ENCODE data around the gene OAS2.

The OAS2 gene

GRCh38 chr12:113016796-113017195, 38.5 kb downstream of the OAS2 start:
- no peak for DNase-seq (ENCODE audit: low read depth in 1 of 2, low spot score in 1 of 2)

GRCh38 chr12:113019025-113019424, 40.7 kb downstream of the OAS2 start:
- no peak for DNase-seq (ENCODE audit: low read depth in 1 of 2, low spot score in 1 of 2)

- no peak for DNase-seq (ENCODE audit: low read depth in 1 of 2, low spot score in 1 of 2)
Measured at GRCh38 chr12:113021500-113021899, 43.2 kb downstream of the OAS2 start.

GRCh38 chr12:113022563-113023297, 44.4 kb downstream of the OAS2 start:
- no peak for DNase-seq (ENCODE audit: low read depth in 1 of 2, low spot score in 1 of 2)

- no peak for DNase-seq (ENCODE audit: low read depth in 1 of 2, low spot score in 1 of 2)
Measured at GRCh38 chr12:113027726-113028125, 49.4 kb downstream of the OAS2 start.

GRCh38 chr12:113030875-113031525, 52.7 kb downstream of the OAS2 start:
- DNase-seq (ENCODE audit: low read depth in 1 of 2, low spot score in 1 of 2), result no peak

- no peak for DNase-seq (ENCODE audit: low read depth in 1 of 2, low spot score in 1 of 2)
Measured at GRCh38 chr12:113039911-113040445, 61.7 kb downstream of the OAS2 start.

- DNase-seq (ENCODE audit: low read depth in 1 of 2, low spot score in 1 of 2), result no peak
Measured at GRCh38 chr12:113040722-113041171, 62.4 kb downstream of the OAS2 start.

GRCh38 chr12:113041560-113041959, 63.2 kb downstream of the OAS2 start:
- DNase-seq (ENCODE audit: low read depth in 1 of 2, low spot score in 1 of 2), result no peak

GRCh38 chr12:113043240-113043639, 64.9 kb downstream of the OAS2 start:
- no peak for DNase-seq (ENCODE audit: low read depth in 1 of 2, low spot score in 1 of 2)

GRCh38 chr12:113044516-113044915, 66.2 kb downstream of the OAS2 start:
- DNase-seq (ENCODE audit: low read depth in 1 of 2, low spot score in 1 of 2), result no peak

GRCh38 chr12:113048716-113049127, 70.4 kb downstream of the OAS2 start:
- peak; percentile 23 to 39 for DNase-seq (ENCODE audit: low read depth in 1 of 2, low spot score in 1 of 2)

GRCh38 chr12:113049976-113050742, 71.8 kb downstream of the OAS2 start:
- DNase-seq (ENCODE audit: low read depth in 1 of 2, low spot score in 1 of 2), result no peak

- no peak for DNase-seq (ENCODE audit: low read depth in 1 of 2, low spot score in 1 of 2)
Measured at GRCh38 chr12:113050795-113051194, 72.5 kb downstream of the OAS2 start.

GRCh38 chr12:113051759-113052158, 73.4 kb downstream of the OAS2 start:
- no peak for DNase-seq (ENCODE audit: low read depth in 1 of 2, low spot score in 1 of 2)

- DNase-seq (ENCODE audit: low read depth in 1 of 2, low spot score in 1 of 2), result no peak
Measured at GRCh38 chr12:113052326-113052725, 74.0 kb downstream of the OAS2 start.

GRCh38 chr12:113054948-113055486, 76.7 kb downstream of the OAS2 start:
- no peak for DNase-seq (ENCODE audit: low read depth in 1 of 2, low spot score in 1 of 2)

- no peak for DNase-seq (ENCODE audit: low read depth in 1 of 2, low spot score in 1 of 2)
Measured at GRCh38 chr12:113055594-113056380, 77.5 kb downstream of the OAS2 start.

- DNase-seq (ENCODE audit: low read depth in 1 of 2, low spot score in 1 of 2), result no peak
Measured at GRCh38 chr12:113056381-113056630, 78.0 kb downstream of the OAS2 start.

GRCh38 chr12:113056631-113057488, 78.5 kb downstream of the OAS2 start, which contains the start of gene DTX1:
Gene DTX1, plus strand, starts transcription at chr12:113056730. Its CDS starts 1,463 bp downstream, at chr12:113058193.
- peak in 1 of 2 donors; percentile 6 for DNase-seq (ENCODE audit: low read depth in 1 of 2, low spot score in 1 of 2)
